Pancreas (tissue), 10 donors: Measurements from ENCODE around the gene RCAN1. TPM values are rescaled to one million over a fixed set of nuclear protein-coding genes. Genes with fewer than 3 reads are reported as not detected.

ENCODE experiments used
- ATAC-seq, 4 donors: fragments of 200-7000 bp; cut with Tn5 transposase; one replicate each; pipeline versions ENCODE4 v1.8.0 to v1.9.1; 2020; ENCODE audit warnings: mild to moderate bottlenecking in 4 of 4, moderate library complexity in 4 of 4
- DNase-seq, 6 donors: peaks; one replicate each; pipeline ENCODE4 v3.0.0-alpha.2; 2020
- FAIRE-seq: peaks from 2 replicates; lab custom pipeline; 2012; peaks lifted over from hg19 to GRCh38; lab: Jason Lieb, UNC
- H3K27ac ChIP-seq, 4 donors: fragments of 200-600 bp; sonication (generic); 1 replicate in 3 of 4; 2 replicates in 1 of 4; pipeline versions ENCODE4 v1.5.0 to v1.8.0; 2020
- H3K27me3 ChIP-seq, 4 donors: fragments of 200-600 bp; one replicate each; pipeline ENCODE4 v1.8.0; 2021
- H3K36me3 ChIP-seq, 3 donors: fragments of 200-600 bp; sonication (generic) in 1 of 3; one replicate each; pipeline versions ENCODE4 v1.5.0 to v1.8.0; 2020 to 2021
- H3K4me1 ChIP-seq, 3 donors: fragments of 200-600 bp; one replicate each; pipeline ENCODE4 v1.8.0; 2021
- H3K4me3 ChIP-seq, 4 donors: fragments of 200-600 bp; sonication (generic) in 2 of 4; one replicate each; pipeline versions ENCODE4 v1.5.0 to v1.8.0; 2020 to 2021
- H3K9me3 ChIP-seq, 4 donors: fragments of 200-600 bp; one replicate each; pipeline ENCODE4 v1.8.0; 2021
- CTCF ChIP-seq, 4 donors: fragments of 200-600 bp; sonication (generic) in 3 of 4; IDR thresholded peaks; one replicate each; pipeline versions ENCODE4 v1.5.0 to v1.8.0; 2021; ENCODE audit warnings: antibody characterized with exemption in 4 of 4
- WGBS, 2 donors: extraction: QIAGEN DNeasy Blood & Tissue Kit; methylation state at CpG; one replicate each; pipeline ENCODE4 v1.1.7; 2013; 5-methylcytosine and 5-hydroxymethylcytosine counted together
- intact Hi-C, 3 donors: fragments of 100-400 bp; cut with DNase I; formaldehyde crosslinking; loops; one replicate each; pipeline versions ENCODE4 v1.11.1 to v1.14.2; 2022
- polyA plus RNA-seq, 2 donors: library from polyadenylated mRNA; stranded (reverse); fragments of 200-250 nt; gene quantifications; one replicate each; pipeline ENCODE4 v1.2.3, GENCODE V29; 2013
- total RNA-seq, 6 donors: library from RNA; stranded (reverse); fragmentation: NEBNext Ultra II Directional in 4 of 6; extraction: Animal tissue kit (Norgen Biotek cat#: 25700) in 4 of 6; gene quantifications; one replicate each; pipeline versions ENCODE4 v1.2.1 to v1.2.4, GENCODE V29; 2021 to 2023
- donor health status: healthy with polysubstance abuse.
- donor health status: DM: no; HTN: no; CAD: no; lungs with moderate emphysema.
- donor health status: DM: no; HTN: no; CAD: no.
- donor health status: control.
- donor health status: control.
- donor health status: Bipolar disorder and iron deficiency.
- donor health status: DM: yes; HTN: yes; CAD: no.
- donor health status: DM: no; HTN: no; CAD: no.
- donor health status: DM: no; HTN: no; CAD: no.
- donor health status: DM: yes; HTN: yes; CAD: no.

Gene RCAN1
- total and polyA plus RNA-seq, 8 donors: 9.5 to 19.7 (median 14.7) TPM

- ATAC-seq (no peak), DNase-seq (no peak), FAIRE-seq (no peak)
- no peaks in the 10 kb centered on the region for H3K36me3 ChIP-seq
- 94 to 98% methylated on average over 3 of the region's 3 CpGs for WGBS, 2 donors
- no peak for TF ChIP-seq CTCF (IDR thresholded peaks at IDR 0.05)
- H3K27me3 ChIP-seq: no peaks in the 10 kb centered on the region
- H3K4me1 ChIP-seq: peaks cover 7 to 25% (median 15%) of the 10 kb centered on the region in 3 donors
- intact Hi-C loops: no loop called here
- H3K27ac ChIP-seq: peak overlapping the region in 1 of 4 donors; percentile 75
- H3K9me3 ChIP-seq: no peaks in the 10 kb centered on the region
- no peak overlapping the region for H3K4me3 ChIP-seq
Observed at GRCh38 chr21:34543017-34543416, 71.9 kb downstream of the RCAN1 start.

DNA sequence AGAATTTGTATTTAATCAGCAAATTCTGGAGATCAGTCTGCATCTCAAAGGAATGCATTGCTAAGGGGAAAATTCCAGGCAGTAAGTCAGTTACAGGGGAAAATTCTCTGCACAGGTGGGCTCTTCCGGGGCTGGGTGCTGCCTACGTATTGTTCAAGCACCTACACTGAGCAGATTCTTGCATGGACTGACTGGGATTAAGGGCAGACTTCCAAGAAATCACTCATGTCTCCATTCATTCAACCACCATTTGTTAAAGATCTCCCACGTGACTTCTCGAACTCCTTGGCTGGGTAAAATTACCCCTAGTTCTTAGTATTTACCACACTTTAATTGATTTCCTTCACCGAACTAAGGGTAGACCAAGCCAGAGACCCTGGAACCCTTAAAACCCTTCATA lies 74.7 kb downstream of the RCAN1 start:
- H3K27ac ChIP-seq: no peak overlapping the region
- H3K4me3 ChIP-seq: no peak overlapping the region
- H3K27me3 ChIP-seq: no peaks in the 10 kb centered on the region
- DNase-seq: no peak
- no peak for FAIRE-seq
- peaks cover 7 to 15% (median 7%) of the 10 kb centered on the region in 3 donors for H3K4me1 ChIP-seq
- H3K36me3 ChIP-seq: no peaks in the 10 kb centered on the region
- 81 to 85% methylated on average over 5 of the region's 5 CpGs for WGBS, 2 donors
- no peaks in the 10 kb centered on the region for H3K9me3 ChIP-seq
- ATAC-seq: no peak
- TF ChIP-seq CTCF (IDR thresholded peaks at IDR 0.05): no peak
- intact Hi-C loops: no loop called here

DNA sequence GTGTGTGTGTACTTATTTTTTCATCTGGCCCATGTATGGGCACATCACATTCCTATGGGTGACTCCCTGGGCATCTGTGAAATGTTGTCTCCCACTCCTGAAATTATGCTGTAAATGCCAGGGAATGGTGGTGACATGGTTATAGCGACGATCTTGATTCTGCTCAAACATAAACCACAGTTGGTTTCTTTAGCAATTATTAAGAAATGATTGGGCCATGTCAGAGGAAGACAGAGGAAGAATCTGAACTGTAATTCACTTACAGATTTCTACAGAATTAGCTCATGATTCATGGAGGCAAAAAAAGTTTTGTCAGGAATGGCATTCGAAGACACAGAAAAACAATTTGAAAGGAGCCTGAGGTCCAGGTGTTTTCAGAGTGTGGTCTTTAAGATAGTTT lies 77.1 kb downstream of the RCAN1 start:
- no peak for TF ChIP-seq CTCF (IDR thresholded peaks at IDR 0.05)
- intact Hi-C loops: no loop called here
- no peaks in the 10 kb centered on the region for H3K27me3 ChIP-seq
- H3K4me3 ChIP-seq: no peak overlapping the region
- 83% methylated on average over 3 of the region's 3 CpGs for WGBS, 2 donors
- H3K4me1 ChIP-seq: no peaks in the 10 kb centered on the region
- no peaks in the 10 kb centered on the region for H3K36me3 ChIP-seq
- no peaks in the 10 kb centered on the region for H3K9me3 ChIP-seq
- ATAC-seq: no peak
- no peak for DNase-seq
- H3K27ac ChIP-seq: no peak overlapping the region
- no peak for FAIRE-seq

GRCh38 chr21:34536820-34537219 lies 78.1 kb downstream of the RCAN1 start:
- WGBS, 2 donors: 24 to 31% methylated on average over 2 of the region's 2 CpGs
- Histone ChIP-seq H3K36me3 (no peaks in the 10 kb centered on the region), H3K9me3 (no peaks in the 10 kb centered on the region), H3K4me3 (no peak overlapping the region), H3K4me1 (no peaks in the 10 kb centered on the region), H3K27me3 (no peaks in the 10 kb centered on the region), H3K27ac (peak overlapping the region in 2 of 4 donors; percentile 0 to 22)
- no peak for FAIRE-seq
- TF ChIP-seq CTCF (IDR thresholded peaks at IDR 0.05): no peak
- no peak for DNase-seq
- intact Hi-C loops: no loop called here
- peak in 3 of 4 donors; percentile 36 to 74 (median 52) for ATAC-seq

DNA sequence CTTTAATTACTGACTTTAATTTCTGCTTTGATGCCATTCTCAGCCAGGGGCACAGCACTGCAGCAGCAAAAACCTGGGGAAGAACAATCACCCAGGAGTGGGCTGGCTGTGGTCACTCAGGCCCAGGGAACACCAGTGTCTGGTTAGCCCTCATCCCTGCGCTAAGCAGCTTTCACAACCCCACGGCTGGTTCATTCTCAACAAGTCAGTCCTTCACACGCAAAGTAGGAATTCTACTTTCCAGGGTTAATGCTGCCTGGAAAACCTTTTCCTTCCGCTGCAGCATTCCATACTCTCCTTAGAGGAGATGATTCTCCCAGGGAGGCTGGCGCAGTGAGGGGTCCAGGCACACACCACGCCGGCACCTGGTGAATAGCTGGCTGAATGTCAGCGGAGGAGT lies 78.6 kb downstream of the RCAN1 start:
- ATAC-seq (no peak), DNase-seq (no peak), FAIRE-seq (no peak)
- no peaks in the 10 kb centered on the region for H3K4me1 ChIP-seq
- no peaks in the 10 kb centered on the region for H3K9me3 ChIP-seq
- H3K27me3 ChIP-seq: no peaks in the 10 kb centered on the region
- WGBS, 2 donors: 96 to 97% methylated on average over 8 of the region's 8 CpGs
- peak overlapping the region in 2 of 4 donors; percentile 0 to 22 for H3K27ac ChIP-seq
- no peak overlapping the region for H3K4me3 ChIP-seq
- intact Hi-C loops: no loop called here
- no peak for TF ChIP-seq CTCF (IDR thresholded peaks at IDR 0.05)
- H3K36me3 ChIP-seq: no peaks in the 10 kb centered on the region
